Progenitor cell of endocrine pancreas (in vitro differentiated cells): ENCODE data around the gene IGFBP4. TPM values are rescaled to one million over a fixed set of nuclear protein-coding genes. Genes with fewer than 3 reads are reported as not detected.
A peak's percentile ranks its signal among the peaks of the same experiment; 100 is the strongest.
"Not testable (repeated sequence)": the region's sequence is repeated elsewhere in the genome, so short reads cannot be mapped to it uniquely, and the experiment has no call there.

Experiments used
- DNase-seq: peaks from one replicate; pipeline ENCODE4 v3.0.0; 2021; ENCODE audit warnings: low spot score; ENCODE audit not compliant: unreplicated experiment
- H3K27ac Mint-ChIP-seq: 2 replicates; pipeline ENCODE4 v1.8.0; 2021; ENCODE audit warnings: mild to moderate bottlenecking, moderate library complexity, mixed read lengths
- H3K27me3 Mint-ChIP-seq: 2 replicates; pipeline ENCODE4 v1.8.0; 2021; ENCODE audit warnings: mixed read lengths
- H3K36me3 Mint-ChIP-seq: 2 replicates; pipeline ENCODE4 v1.8.0; 2022; ENCODE audit warnings: mixed read lengths; ENCODE audit not compliant: insufficient read depth
- H3K4me1 Mint-ChIP-seq: 2 replicates; pipeline ENCODE4 v1.8.0; 2021; ENCODE audit warnings: low read depth, mixed read lengths
- H3K4me3 Mint-ChIP-seq: 2 replicates; pipeline ENCODE4 v1.8.0; 2021; ENCODE audit warnings: low read depth, mild to moderate bottlenecking, moderate library complexity, mixed read lengths
- H3K9me3 Mint-ChIP-seq: 2 replicates; pipeline ENCODE4 v1.8.0; 2021; ENCODE audit warnings: low read depth, mixed read lengths
- long read RNA-seq: library from polyadenylated mRNA; unstranded; transcript quantifications from one replicate; pipeline ENCODE4 v2.0.0, GENCODE V29; 2020
- total RNA-seq: library from RNA; stranded (reverse); gene quantifications from 2 replicates; pipeline ENCODE4 v1.2.1, GENCODE V29; 2021
- TF ChIP-seq, protein P1 (sequence below): fragments of 200-600 bp; sonication (generic); IDR thresholded peaks from one replicate; pipeline ENCODE4 v1.5.0; 2021; ENCODE audit warnings: antibody characterized with exemption, mild to moderate bottlenecking; ENCODE audit not compliant: unreplicated experiment

Gene IGFBP4
- 3.6 and 4.3 TPM in 2 replicates for total RNA-seq
- long read RNA-seq: 0 reads

DNA sequence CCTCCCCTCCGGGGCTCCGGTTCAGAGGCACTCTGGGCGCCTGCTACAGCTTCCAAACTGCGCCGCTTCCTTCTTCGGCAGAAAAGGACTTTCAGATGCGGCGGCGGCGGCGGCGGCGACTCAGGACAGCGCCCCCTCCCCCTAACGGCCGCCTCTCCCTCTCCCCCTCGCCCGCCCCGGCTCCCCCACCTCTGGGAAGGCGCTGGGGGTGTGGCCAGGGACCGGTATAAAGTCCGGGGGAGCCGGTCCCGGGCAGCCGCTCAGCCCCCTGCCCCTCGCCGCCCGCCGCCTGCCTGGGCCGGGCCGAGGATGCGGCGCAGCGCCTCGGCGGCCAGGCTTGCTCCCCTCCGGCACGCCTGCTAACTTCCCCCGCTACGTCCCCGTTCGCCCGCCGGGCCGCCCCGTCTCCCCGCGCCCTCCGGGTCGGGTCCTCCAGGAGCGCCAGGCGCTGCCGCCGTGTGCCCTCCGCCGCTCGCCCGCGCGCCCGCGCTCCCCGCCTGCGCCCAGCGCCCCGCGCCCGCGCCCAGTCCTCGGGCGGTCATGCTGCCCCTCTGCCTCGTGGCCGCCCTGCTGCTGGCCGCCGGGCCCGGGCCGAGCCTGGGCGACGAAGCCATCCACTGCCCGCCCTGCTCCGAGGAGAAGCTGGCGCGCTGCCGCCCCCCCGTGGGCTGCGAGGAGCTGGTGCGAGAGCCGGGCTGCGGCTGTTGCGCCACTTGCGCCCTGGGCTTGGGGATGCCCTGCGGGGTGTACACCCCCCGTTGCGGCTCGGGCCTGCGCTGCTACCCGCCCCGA lies at the start of gene IGFBP4:
IGFBP4 (plus strand) TSS at position 255 of the 792 bp plus-strand sequence; CDS start at position 541, 286 bp downstream.
- H3K4me1 Mint-ChIP-seq: peaks cover 2% of the 10 kb centered on the region
- peaks cover 40% of the 10 kb centered on the region for H3K27me3 Mint-ChIP-seq
- TF ChIP-seq, protein P1, sequence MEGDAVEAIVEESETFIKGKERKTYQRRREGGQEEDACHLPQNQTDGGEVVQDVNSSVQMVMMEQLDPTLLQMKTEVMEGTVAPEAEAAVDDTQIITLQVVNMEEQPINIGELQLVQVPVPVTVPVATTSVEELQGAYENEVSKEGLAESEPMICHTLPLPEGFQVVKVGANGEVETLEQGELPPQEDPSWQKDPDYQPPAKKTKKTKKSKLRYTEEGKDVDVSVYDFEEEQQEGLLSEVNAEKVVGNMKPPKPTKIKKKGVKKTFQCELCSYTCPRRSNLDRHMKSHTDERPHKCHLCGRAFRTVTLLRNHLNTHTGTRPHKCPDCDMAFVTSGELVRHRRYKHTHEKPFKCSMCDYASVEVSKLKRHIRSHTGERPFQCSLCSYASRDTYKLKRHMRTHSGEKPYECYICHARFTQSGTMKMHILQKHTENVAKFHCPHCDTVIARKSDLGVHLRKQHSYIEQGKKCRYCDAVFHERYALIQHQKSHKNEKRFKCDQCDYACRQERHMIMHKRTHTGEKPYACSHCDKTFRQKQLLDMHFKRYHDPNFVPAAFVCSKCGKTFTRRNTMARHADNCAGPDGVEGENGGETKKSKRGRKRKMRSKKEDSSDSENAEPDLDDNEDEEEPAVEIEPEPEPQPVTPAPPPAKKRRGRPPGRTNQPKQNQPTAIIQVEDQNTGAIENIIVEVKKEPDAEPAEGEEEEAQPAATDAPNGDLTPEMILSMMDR: peak; percentile 55
- H3K36me3 Mint-ChIP-seq: no peaks in the 10 kb centered on the region
- no peaks in the 10 kb centered on the region for H3K9me3 Mint-ChIP-seq
- H3K27ac Mint-ChIP-seq: no peak within 1 kb of the TSS
- peak; percentile 63 for DNase-seq
- H3K4me3 Mint-ChIP-seq: peak within 1 kb of the TSS; percentile 56

DNA sequence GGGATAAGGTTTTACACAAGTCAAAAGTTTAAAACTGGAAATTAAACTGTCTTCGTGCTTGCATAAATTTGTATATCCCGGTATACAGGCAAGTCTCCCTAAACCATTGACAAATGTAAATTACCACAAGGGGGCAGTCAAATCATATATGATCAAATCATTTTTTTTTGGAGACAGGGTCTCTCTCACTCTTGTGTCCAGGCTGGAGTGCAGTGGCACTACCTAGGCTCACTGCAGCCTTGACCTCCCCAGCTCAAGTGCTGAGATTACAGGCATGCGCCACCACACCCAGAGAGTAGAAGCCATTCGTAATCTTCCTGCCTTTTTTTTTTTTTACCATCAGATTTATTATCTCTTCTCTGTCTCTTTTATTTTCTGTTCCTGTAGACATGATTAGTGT lies 44.1 kb upstream of the IGFBP4 start:
- Mint-ChIP-seq H3K4me3 (no peak overlapping the region), H3K27ac (no peak overlapping the region), H3K9me3 (no peaks in the 10 kb centered on the region), H3K36me3 (peaks cover 11% of the 10 kb centered on the region), H3K27me3 (no peaks in the 10 kb centered on the region), H3K4me1 (peaks cover 2% of the 10 kb centered on the region)
- TF ChIP-seq, protein P1: peak; percentile 64
- DNase-seq: no peak

DNA sequence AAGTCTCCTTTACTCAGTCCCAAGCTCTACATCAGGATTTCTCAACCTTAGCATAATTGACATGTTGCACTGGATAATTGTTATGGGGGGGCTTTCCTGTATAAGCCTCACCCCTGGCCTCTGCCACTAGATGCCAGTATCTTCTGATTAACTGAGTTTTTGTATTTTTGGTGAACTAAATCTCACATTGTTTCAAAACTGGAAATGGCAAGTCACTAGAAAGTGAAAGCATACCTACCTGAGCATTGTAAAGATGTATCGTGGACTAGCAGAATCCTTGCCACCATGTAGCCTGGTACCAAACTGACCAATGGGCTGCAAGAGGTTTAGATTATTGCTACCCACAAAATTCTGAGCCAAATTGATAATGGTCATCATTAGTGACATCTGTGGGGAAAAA lies 40.6 kb upstream of the IGFBP4 start:
- TF ChIP-seq, protein P1: no peak
- H3K36me3 Mint-ChIP-seq: peaks cover 13% of the 10 kb centered on the region

DNA sequence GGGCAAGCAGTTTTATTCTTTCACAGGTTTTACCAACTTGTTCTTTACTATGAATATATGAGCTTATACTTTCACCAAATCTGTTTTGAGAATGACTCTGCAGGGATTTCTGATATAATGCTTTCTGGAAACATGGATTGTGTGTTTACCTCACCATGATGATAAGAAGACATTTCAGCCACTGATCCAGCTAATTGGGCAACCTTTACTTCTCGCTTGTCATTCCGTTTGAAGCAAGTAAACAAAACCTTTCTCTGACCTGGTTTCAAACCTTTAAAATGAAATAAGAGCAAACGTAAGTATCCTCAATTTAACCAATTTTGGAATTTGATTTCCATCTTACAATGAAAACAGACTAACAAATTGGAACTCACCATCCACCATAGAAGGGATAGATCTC lies 39.2 kb upstream of the IGFBP4 start:
- H3K36me3 Mint-ChIP-seq: peaks cover 13% of the 10 kb centered on the region
- DNase-seq: no peak
- H3K4me3 Mint-ChIP-seq: no peak overlapping the region
- no peaks in the 10 kb centered on the region for H3K9me3 Mint-ChIP-seq
- TF ChIP-seq, protein P1: no peak
- peaks cover 4% of the 10 kb centered on the region for H3K4me1 Mint-ChIP-seq
- H3K27me3 Mint-ChIP-seq: no peaks in the 10 kb centered on the region
- H3K27ac Mint-ChIP-seq: no peak overlapping the region

More for the DNA sequence above, 40.6 kb upstream of the IGFBP4 start:
- H3K27ac Mint-ChIP-seq: no peak overlapping the region
- H3K4me1 Mint-ChIP-seq: peaks cover 4% of the 10 kb centered on the region
- H3K4me3 Mint-ChIP-seq: no peak overlapping the region
- DNase-seq: no peak
- no peaks in the 10 kb centered on the region for H3K27me3 Mint-ChIP-seq
- no peaks in the 10 kb centered on the region for H3K9me3 Mint-ChIP-seq

DNA sequence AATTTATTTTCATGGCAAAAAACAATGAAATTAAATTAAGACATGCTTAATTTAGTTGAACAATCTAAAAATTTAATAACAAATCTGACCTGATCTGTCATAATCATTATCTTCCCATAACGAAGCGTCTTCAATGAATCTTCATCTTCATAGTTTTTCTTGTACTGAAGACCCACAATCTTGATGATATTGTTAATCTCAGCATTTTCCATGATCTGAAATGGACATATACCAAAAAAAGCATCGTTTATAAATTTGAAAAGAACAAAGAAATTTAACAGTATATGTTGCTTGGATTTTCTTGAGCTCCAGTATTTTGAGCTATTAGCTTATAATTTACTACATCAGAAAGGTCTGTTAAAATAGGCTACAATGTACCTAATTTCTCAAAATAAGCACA lies 35.8 kb upstream of the IGFBP4 start:
- Mint-ChIP-seq H3K27ac (no peak overlapping the region), H3K9me3 (no peaks in the 10 kb centered on the region), H3K27me3 (no peaks in the 10 kb centered on the region), H3K36me3 (peaks cover 12% of the 10 kb centered on the region), H3K4me3 (no peak overlapping the region), H3K4me1 (peaks cover 4% of the 10 kb centered on the region)
- TF ChIP-seq, protein P1: no peak
- no peak for DNase-seq

DNA sequence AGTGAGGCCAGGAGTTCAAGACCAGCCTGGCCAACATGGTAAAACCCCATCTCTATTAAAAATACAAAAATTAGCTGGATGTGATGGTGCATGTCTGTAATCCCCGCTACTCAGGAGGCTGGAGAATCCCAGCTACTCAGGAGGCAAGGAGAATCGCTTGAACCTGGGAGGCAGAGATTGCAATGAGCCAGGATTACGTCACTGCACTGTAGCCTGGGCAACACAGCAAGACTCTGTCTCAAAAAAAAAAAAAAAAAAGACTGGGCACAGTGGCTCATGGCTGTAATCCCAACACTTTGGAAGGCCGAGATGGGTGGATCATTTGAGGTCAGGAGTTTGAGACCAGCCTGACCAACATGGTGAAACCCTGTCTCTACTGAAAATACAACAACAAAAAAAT lies 33.7 kb upstream of the IGFBP4 start:
- H3K4me3 Mint-ChIP-seq, H3K27me3 Mint-ChIP-seq, DNase-seq, H3K4me1 Mint-ChIP-seq, H3K9me3 Mint-ChIP-seq, H3K27ac Mint-ChIP-seq: not testable (repeated sequence)
- peaks cover 11% of the 10 kb centered on the region for H3K36me3 Mint-ChIP-seq
